HG03280 (cell line): Measurements from ENCODE around the gene GLDC.
"Not testable (repeated sequence)": the region's sequence is repeated elsewhere in the genome, so short reads cannot be mapped to it uniquely, and the experiment has no call there.

ENCODE experiments used
- ATAC-seq: cut with Tn5 transposase; IDR thresholded peaks from one replicate; pipeline ENCODE4 v1.9.1; 2021; ENCODE audit warnings: mild to moderate bottlenecking, moderate library complexity; ENCODE audit not compliant: unreplicated experiment

Gene GLDC

DNA sequence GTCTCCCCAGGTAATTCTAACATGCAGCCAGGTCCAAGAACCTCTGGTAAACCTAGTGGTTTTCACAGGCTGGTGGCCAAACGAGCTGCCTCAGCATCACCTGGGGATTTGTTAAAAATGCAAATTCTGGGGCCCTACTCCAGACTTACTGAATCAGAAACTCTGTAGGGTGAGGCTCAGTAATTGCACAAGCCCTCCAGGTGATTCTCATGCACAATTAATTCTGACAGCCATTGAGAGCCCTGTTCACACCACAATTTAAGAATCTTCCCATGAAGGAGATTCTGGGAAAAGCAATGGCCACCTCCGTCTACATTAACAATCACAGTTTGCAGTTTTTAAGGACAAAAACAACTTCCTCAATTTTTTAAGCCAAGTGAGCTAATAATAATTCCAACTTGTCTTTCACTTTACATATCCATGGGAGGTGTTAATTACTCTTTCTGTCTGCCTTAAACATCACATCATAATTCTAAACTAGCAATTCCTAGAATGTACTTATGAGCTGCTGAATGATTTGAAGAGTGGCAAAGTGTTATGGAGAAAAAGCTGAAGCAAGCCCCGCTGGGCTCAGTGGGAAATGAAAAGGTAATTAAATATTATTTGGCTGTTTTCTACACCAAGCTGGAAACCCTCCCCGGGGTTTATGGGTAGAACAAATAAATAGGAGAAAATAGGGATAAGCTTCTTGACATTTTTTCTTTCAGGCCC is 70.0 kb downstream of the GLDC start:
- peak; percentile 80 for ATAC-seq

DNA sequence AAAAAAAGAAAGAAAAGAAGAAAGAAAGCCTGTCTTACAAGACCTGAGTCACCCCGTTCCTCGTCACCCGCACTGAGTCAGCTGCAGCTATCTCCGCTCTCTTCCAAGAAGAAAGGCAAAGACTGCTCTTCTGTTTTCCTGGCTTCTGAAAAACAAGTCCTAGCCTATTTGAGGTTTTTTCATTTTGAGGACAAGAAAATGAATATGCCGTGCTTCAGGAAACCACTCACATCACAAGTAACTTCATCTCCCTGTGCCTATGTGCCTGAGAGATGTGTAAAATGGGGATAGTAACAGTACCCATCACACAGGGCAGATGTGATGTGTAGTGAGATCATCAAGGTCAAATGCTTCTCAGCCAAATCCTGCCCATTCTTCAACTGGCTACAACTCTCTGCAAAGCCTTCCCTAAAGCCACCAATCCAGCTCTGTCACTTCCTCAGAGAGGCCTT is 78.4 kb downstream of the GLDC start:
- no peak for ATAC-seq

DNA sequence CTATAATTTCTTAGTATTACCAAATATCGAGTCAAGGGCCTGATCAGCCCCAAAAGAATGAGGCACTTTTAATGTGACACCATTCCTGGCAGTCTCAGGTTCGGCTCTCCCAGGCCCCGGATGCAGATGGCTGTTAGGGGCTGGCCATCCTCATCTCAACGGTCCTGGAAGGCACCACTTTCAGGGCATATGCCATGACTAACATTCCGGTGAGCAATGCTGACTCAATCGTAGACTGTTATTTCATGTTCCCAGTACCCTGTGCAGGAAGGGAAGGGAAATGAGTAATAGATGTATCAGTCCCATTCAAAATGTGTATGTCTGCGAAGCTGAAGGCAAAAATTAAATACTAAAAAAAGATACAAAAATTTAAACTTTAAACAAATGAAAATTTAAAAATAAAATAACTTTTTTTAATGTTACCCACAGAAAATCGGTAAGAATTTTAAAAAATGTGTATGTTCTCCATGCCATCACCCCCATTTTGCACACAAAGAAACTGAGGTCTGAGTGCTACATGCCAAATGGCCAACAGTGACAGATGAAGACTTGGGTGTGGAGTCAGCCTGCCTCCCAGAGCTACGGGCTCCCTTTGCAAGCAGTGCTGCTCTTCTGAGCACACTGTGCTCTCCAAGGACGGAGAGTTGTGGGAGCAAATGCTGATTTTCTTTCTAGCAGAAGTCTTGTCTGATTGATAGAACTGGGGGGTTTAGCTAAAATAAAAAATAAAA is 79.0 kb downstream of the GLDC start:
- ATAC-seq: no peak

DNA sequence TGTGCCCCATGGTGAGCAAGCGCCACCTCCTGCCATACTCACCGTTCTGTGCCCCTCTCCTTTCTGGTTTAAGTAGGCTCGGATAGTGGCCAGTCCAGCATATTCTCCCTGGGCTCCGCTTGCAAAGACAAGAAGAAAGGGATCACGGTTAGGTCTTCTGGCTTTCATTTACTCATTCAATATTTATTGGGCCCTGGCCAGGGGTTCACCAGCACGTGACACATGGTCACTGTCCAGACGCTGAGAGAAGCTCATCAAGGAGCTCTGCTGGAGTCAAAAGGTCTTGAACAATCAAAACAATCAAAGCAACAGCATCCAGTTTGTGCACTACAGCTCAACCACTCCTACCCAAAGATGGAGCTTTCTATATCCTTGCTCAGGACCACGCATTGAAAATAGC is 80.2 kb downstream of the GLDC start:
- no peak for ATAC-seq

DNA sequence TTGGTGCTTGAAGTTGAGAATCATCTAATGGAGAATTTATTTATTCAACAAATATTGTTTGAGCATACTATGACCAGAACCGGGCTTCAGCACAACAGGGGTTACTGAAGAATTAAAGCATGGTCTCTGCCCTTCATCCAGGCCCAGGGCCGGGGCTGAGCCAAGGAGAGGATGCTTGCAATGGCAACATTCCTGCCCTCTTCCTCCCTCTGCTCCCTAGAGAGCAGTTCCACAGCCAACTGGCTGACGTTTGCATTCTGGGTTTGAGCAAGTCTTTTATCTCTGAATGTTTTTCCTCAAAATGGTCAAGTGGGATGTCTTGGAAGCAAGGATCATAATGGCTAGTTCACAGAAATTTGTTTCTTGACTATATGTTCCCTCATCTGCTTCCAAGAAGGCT is 80.7 kb downstream of the GLDC start:
- ATAC-seq: no peak

DNA sequence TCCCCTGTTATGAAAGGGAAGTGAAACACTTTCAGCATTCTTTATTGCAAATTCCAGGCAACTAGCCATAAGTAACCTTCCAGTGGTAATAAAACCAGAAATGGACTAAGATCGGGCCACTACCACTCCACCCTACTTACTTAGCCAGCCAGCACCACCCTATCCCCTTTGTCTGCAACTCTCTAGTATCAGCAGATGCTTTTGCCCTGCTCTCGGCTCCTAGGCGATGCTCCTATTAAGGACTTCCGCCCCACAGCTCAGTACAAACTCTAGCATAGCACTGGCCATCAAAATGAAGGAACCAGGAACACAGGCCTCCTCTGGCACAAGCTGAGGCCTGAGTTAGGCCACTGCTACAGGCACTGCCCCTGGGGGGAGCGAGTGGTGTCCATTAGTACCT is 81.2 kb downstream of the GLDC start:
- ATAC-seq: no peak

DNA sequence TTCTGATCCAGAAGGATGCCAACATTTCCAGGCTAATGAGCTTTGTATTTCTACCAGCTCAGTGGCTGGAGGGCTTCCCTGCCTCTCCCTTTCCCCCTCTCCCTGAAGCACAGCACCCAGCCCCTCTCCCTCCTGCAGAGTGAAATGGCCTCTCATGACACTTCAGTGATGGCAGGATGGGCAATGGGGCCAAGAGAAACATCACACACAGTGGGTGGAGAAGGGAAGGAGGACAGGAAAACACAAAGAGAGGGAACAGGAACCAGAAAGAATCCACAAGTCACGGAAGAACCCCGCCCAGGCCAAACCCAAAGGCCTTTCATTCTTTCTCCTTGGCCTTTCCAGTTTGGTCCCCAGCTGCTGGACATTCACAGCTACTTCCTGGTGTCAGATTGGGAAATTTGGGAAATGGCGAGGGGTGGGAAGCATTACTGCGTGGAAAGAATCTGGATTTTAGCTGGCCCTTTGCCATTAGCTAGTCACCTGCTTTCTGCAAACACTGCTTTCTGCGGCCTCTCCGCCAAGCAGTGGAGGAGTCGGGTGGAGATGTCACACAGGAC is 82.6 kb downstream of the GLDC start:
- ATAC-seq: no peak

DNA sequence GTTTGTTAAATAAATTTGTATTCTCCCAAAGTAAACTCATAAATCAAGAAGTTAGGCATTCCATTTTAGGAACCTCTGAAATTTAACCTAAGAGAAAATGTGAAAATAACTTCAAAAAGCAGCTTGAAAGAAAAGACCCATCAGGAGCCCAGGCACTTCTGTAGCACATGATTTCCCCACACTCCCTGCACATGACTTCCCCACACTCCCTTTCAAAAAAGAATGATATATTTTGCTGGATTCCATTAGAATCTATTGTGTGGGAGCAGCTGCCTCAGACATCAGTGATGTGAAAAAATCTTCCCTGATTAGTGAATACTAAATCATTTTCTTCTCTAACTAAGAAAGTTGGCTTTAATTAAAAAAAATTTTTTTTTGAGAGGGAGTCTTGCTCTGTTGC is 83.3 kb downstream of the GLDC start:
- ATAC-seq: no peak

DNA sequence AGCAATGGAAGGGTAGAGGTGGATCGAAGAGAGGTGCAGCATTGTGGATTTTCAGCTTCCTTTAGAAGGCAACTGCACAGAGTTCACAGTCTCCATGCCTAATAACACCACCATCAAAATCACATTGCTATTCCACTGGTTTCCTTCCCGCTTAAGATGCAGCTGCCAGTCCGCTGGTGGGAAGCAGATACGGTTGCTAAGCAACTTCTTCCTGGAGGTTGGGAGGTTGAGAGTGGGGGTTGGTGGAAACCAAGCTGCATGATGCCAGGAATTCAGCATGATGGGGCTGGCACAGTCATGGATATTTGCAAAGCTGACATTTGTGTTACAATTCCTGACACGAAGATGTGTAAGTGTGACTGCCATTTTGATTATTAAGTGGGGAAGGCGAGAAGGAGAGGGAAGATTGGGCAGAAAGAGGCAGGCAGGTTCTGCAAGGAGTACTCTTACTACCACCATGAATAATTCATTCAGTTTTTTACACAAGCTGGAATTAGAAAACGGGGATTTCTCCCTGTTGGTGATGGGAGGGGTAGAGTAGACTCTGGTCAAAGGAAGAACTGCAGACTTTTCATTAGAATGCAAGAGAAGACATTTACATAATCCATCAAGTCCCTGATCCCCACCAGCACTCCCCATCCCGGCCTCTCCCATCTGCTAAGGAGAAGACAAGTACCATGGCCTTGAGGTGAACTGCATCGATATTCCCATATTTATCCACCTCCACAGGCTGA is 87.5 kb downstream of the GLDC start:
- ATAC-seq: no peak

DNA sequence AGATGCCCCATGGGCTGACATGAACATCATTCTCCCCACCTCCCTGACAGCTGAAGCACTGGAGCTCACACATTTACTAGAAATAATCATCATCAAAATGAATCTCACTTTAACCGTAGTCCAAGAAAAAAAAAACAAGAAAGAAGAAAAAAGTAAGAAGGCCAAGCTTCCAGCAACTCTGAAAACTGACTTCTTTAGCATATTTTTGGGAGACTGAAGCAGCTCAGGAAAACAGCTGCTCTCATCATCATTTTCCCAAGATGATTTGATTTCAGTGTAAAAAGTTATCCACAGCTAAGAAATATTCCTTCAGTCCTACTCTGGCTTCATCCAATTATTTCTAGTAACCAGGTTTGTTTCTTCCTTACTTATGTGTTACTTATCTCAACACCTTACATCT is 91.7 kb downstream of the GLDC start:
- no peak for ATAC-seq

DNA sequence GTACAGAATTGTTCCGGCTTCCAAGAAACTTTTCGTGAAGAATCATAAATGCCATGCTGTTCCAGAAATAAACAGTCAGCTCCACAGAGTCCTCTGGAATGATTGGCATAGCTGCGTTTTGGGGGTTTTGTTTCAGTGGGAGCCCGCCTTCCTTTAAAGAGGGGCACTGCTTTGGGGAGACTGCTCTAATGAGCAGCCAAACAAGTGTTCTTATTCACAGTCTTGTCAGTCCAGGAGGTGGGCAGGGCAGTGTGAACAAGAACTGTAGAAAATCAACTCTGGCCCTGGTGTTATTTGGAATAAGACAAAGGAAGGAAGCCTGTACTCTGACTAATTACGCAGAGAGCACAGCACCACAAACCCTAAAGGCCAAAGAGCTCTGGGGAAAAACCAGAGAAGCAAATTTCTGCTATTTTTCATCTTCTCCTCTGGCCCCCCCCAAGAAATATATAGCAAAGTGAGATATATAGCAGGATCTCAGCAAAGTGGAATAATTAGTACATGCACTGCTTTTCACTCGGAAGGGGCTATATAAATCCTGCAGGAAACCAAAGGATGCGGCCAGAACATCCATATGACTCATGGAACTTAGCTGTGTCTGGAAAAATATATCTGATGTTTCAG is 92.9 kb downstream of the GLDC start:
- ATAC-seq: no peak

DNA sequence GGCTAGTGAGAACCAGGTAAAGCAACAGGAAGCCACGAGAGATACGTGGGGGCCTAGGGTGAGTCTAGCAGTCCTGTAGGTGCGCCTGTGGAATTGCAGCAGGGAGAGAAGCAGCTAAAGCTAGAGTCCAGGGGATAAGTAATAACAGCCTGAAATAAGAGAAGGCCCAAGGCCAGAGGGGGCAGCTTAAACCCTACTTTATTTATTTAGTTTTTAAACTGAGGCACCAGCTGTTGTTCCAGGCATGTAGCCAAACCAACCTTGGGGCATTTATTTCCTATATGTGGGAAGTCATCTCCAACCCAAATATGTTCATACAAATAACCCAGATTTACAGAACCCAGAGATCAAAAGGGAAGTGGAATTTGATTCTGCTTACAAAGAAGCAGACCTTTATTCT is 93.5 kb downstream of the GLDC start:
- ATAC-seq: no peak

DNA sequence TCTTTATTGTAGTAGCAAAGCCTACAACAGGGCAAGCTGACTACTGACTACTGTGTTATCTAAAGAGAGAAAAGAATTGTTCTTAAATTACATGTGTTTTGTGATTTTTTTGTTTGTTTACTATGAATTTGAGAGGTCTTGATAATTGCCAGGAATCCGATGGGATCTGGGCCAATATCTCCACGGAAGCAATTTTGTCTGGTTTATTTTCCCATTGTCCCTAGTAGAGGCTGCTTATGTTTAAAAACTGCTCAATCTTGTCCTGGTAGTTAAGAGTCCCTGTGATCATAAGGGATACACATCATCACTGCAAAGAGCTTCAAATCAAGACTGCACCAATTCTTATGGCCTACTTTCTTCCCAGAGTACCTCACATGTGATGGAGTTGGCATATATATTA is 94.4 kb downstream of the GLDC start:
- ATAC-seq: no peak

DNA sequence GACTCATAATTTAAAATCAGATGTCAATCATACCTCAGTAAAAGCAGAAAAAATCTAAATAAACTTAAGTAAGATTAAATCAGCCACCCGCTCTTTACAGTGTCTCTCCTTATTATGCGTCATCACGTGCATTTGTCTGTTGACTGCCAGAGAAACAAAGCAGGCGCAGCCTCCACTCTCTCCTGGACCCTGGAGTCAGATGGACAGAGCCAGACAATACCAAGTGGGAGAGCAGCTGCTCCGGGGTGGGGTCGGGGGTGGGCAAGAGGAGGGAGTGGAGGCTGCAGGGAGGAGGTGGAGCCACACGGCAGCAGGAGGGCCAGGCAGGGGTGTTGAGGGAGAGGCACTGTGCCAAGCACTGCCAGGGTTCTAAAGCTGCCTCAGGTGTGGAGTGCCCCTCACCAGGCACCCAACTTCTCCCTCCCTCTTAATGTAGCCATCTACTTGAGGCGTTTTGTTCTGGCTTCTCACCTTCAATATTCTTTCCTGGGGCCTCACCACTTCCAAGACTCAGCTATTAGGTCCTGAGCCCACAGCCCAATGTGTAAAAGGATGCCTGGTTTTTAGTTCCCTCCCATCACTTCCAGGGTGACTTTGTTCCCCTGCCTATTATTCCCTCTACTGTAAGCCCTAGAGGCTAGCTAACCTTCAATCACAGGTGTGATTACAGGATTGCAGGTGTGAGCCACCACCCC is 96.3 kb downstream of the GLDC start:
- ATAC-seq: no peak

DNA sequence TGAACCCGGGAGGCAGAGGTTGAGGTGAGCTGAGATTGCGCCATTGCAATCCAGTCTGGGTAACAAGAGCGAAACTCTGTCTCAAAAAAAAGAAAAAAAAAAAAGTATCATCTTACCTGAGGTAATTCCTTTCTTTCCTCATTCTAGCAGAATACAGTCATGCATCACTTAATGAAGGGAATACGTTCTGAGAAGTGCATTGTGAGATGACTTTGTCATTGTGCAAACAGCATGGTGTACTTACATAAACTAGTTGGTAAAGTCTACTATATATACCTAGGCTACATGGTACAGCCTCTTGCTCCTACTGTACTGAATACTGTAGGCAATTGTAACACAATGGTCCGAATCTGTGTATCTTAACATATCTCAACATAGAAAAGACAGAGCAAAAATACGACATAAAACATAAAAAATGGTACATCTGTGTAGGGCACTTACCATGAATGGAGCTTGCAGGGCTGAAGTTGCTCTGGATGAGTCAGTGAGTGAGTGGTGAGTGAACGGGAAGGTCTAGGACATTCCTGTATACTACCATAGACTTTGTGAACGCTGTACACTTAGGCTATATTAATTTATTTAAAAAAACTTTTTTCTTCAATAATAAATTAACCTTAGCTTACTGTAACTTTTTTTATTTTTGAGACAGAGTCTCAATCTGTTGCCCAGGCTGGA is 100.4 kb downstream of the GLDC start:
- no peak for ATAC-seq

DNA sequence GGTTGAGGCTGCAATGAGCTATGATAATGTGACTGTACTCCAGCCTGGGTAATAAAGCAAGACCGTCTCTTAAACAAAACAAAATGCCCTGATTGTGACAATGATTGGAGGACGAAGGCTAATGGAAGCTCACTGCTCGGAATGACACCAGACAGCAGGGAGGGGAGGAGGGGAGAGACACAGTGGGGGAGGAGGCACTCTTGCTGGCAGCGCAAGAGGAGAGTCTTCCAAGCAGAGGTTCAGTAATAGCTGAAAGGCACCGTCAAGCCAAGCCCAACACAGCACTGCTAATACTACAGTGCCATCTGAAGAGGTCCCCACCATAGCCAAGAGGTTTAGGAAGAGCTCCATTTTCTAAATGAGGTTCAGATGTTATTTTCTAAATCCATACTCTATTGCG is 102.3 kb downstream of the GLDC start:
- ATAC-seq: no peak

DNA sequence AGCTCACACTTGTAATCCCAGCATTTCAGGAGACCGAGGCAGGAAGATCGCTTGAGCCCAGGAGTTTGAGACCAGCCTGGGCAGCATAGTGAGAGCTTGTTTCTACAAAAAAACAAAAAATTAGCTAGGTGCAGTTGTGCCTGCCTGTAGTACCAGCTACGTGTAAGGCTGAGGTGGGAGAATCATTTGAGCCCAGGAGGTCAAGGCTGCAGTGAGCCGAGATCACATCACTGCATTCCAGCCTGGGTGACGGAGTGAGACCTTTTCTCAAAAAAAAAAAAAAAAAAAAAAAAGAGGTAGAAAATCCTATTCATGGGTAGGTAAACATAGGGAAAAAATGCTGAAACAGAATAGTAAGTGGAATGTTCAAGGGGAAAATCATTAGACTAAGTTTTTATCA is 102.9 kb downstream of the GLDC start:
- not testable (repeated sequence) for ATAC-seq

DNA sequence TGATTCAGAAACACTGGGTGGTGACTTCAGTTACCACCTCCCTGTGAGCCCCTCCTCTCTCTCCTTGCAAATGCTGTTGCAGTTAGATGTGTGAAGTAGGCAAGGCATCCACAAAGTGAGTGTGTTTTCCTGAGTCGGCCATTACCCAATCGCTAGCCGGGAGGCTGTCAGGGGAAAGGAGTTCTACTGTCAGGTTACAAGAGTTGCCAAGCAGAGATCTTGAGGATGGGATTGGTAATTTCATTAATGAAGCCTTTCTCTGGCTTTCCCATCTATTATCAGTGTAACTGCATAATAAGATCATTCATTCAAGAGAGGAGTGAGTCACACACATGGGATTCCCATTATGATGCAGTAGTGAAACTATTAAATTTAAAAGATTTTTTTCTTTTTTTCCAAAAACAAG is 106.9 kb downstream of the GLDC start:
- ATAC-seq: no peak

DNA sequence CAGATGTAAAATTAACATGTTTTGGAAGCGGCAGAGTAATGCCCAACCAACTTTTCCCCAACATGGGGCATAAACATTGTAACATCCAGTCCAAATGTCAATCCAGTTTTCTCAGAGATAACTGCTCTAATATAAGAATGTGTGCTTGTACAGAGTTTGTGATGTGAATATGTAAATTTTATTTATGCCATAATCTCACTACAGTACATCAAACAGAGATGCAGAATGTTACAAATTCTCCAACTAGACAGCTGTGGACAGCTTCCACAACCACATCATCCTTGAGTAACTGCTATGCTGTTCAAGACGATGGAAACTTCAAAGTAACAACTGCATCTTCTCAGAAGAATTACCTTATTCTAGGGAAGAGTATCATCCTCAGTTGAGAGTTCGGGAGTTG is 109.9 kb downstream of the GLDC start:
- ATAC-seq: no peak
